Spleen (tissue), 11 donors: ENCODE results near the gene CELA1. TPM values are rescaled to one million over a fixed set of nuclear protein-coding genes. Genes with fewer than 3 reads are reported as not detected.
A peak's percentile ranks its signal among the peaks of the same experiment; 100 is the strongest.

Source experiments
- DNase-seq: peaks from one replicate; pipeline ENCODE4 v3.0.0-alpha.2; 2020
- H3K27ac ChIP-seq, 8 donors: fragments of 200-600 bp; sonication (generic) in 7 of 8; 1 replicate in 4 of 8; 2 replicates in 4 of 8; pipeline versions ENCODE4 v1.5.0 to v1.8.0; 2016 to 2021; ENCODE audit warnings: inconsistent platforms in 4 of 8, mild to moderate bottlenecking in 4 of 8, moderate library complexity in 1 of 8
- H3K27me3 ChIP-seq, 7 donors: fragments of 200-600 bp; sonication (generic) in 6 of 7; replicated peaks in 1 of 7; 1 replicate in 4 of 7; 2 replicates in 3 of 7; pipeline versions ENCODE4 v1.5.0 to v1.8.0; 2016 to 2021; ENCODE audit warnings: inconsistent platforms in 3 of 7, mild to moderate bottlenecking in 1 of 7
- H3K36me3 ChIP-seq, 6 donors: fragments of 200-600 bp; sonication (generic) in 5 of 6; 1 replicate in 4 of 6; 2 replicates in 2 of 6; pipeline versions ENCODE4 v1.5.0 to v1.8.0; 2016 to 2021; ENCODE audit warnings: inconsistent platforms in 2 of 6
- H3K4me1 ChIP-seq, 6 donors: fragments of 200-600 bp; sonication (generic) in 5 of 6; 1 replicate in 3 of 6; 2 replicates in 3 of 6; pipeline versions ENCODE4 v1.5.0 to v1.8.0; 2016 to 2021; ENCODE audit warnings: inconsistent platforms in 3 of 6
- H3K4me3 ChIP-seq, 8 donors: fragments of 200-600 bp; sonication (generic) in 7 of 8; 1 replicate in 4 of 8; 2 replicates in 4 of 8; pipeline versions ENCODE4 v1.5.0 to v1.8.0; 2016 to 2021; ENCODE audit warnings: inconsistent platforms in 4 of 8, mild to moderate bottlenecking in 4 of 8, moderate library complexity in 2 of 8
- H3K9me3 ChIP-seq, 8 donors: fragments of 200-600 bp; sonication (generic) in 7 of 8; 1 replicate in 4 of 8; 2 replicates in 4 of 8; pipeline versions ENCODE4 v1.5.0 to v1.8.0; 2016 to 2021; ENCODE audit warnings: inconsistent platforms in 4 of 8
- CTCF ChIP-seq, 11 experiments: fragments of 200-600 bp in 7 of 11; fragments of 450-650 bp in 4 of 11; sonication (generic) in 4 of 11; IDR thresholded peaks in 8 of 11; conservative IDR thresholded peaks in 3 of 11; 1 replicate in 7 of 11; 2 replicates in 4 of 11; pipeline versions ENCODE4 v1.4.0 to v1.8.0; 2016 to 2021; ENCODE audit warnings: antibody characterized with exemption in 11 of 11, inconsistent platforms in 4 of 11, mild to moderate bottlenecking in 1 of 11
- POLR2A ChIP-seq, 3 donors: fragments of 450-650 bp; IDR thresholded peaks; one replicate each; pipeline ENCODE4 v1.5.1; 2017; ENCODE audit warnings: antibody characterized with exemption in 3 of 3, mild to moderate bottlenecking in 1 of 3
- POLR2AphosphoS5 ChIP-seq, 3 donors: sonication (generic); formaldehyde crosslinking; IDR thresholded peaks; one replicate each; pipeline ENCODE4 v1.5.1; 2017; ENCODE audit warnings: antibody characterized with exemption in 3 of 3
- WGBS, 5 donors: extraction: QIAGEN DNeasy Blood & Tissue Kit in 3 of 5; methylation state at CpG; one replicate each; pipeline versions ENCODE4 v1.1.5 to v1.1.7; 2013 to 2018; 5-methylcytosine and 5-hydroxymethylcytosine counted together
- intact Hi-C: fragments of 100-400 bp; cut with DNase I; formaldehyde crosslinking; loops from one replicate; pipeline ENCODE4 v1.15.0; 2023; ENCODE audit warnings: low total_unique reads
- polyA plus RNA-seq, 3 donors: library from polyadenylated mRNA; stranded (reverse); fragments of 200-250 nt; gene quantifications; one replicate each; pipeline ENCODE4 v1.2.1, GENCODE V29; 2013
- total RNA-seq, 7 donors: library from RNA; depleted of rRNA in 3 of 7; stranded (reverse); fragments of >200 nt in 3 of 7; fragmentation: NEBNext Ultra II Directional in 4 of 7; extraction: Animal tissue kit (Norgen Biotek cat#: 25700) in 4 of 7; gene quantifications; one replicate each; pipeline versions ENCODE4 v1.1.0 to v1.2.1, GENCODE V29; 2016 to 2021
- donor health status: healthy with polysubstance abuse.
- donor health status: DM: no; HTN: no; CAD: no; lungs with moderate emphysema.
- donor health status: DM: no; HTN: no; CAD: no.
- donor health status: Bipolar disorder and iron deficiency.
- donor health status: healthy.
- donor health status: DM: no; HTN: no; CAD: no.
- donor health status: DM: yes; HTN: yes; CAD: no.

Gene CELA1
- total and polyA plus RNA-seq, 10 donors = 0.21 TPM; not detected in 9

- H3K27ac ChIP-seq = peak within 1 kb of the TSS; percentile 83 to 99 (median 94)
- H3K27me3 ChIP-seq = no peaks in the 10 kb centered on the region
- peak within 1 kb of the TSS; percentile 40 to 77 (median 52) for H3K4me3 ChIP-seq
- DNase-seq = peak; percentile 98
- H3K36me3 ChIP-seq = no peaks in the 10 kb centered on the region
- intact Hi-C loops = no loop called here
- TF ChIP-seq CTCF (IDR thresholded peaks at IDR 0.05 in 8 of 11, conservative IDR thresholded peaks at IDR 0.05 in 3 of 11) (no peak), POLR2AphosphoS5 (IDR thresholded peaks at IDR 0.05) (peak; percentile 86 to 94 (median 90))
- WGBS, 5 donors = 53 to 77% (median 59%) methylated on average over 47 to 60 of the region's 60 CpGs
- H3K4me1 ChIP-seq = peaks cover 37 to 100% (median 84%) of the 10 kb centered on the region in 6 donors
- H3K9me3 ChIP-seq = no peaks in the 10 kb centered on the region
Measured at GRCh38 chr12:51323966-51324895, 22.2 kb downstream of the CELA1 start, which contains the start of gene BIN2. TSS of gene BIN2 (minus strand) at chr12:51324174. CDS start at chr12:51324102, 72 bp downstream.

- TF ChIP-seq POLR2AphosphoS5 (IDR thresholded peaks at IDR 0.05) = peak in 1 of 3 donors; percentile 81
- peak in 1 of 3 donors; percentile 22 for TF ChIP-seq POLR2A (IDR thresholded peaks at IDR 0.05)
- peak in 2 of 11 experiments; percentile 10 for TF ChIP-seq CTCF (IDR thresholded peaks at IDR 0.05 in 8 of 11, conservative IDR thresholded peaks at IDR 0.05 in 3 of 11)
- H3K4me1 ChIP-seq = peaks cover 45 to 100% (median 84%) of the 10 kb centered on the region in 6 donors
Measured at GRCh38 chr12:51323317-51323960, 23.0 kb downstream of the CELA1 start.

GRCh38 chr12:51322452-51322851 is 24.0 kb downstream of the CELA1 start:
- no peak for TF ChIP-seq POLR2AphosphoS5 (IDR thresholded peaks at IDR 0.05)
- Histone ChIP-seq H3K4me3 (peak overlapping the region; percentile 40 to 77 (median 52)), H3K36me3 (peaks cover 0 to 8% (median 0%) of the 10 kb centered on the region in 6 donors), H3K9me3 (no peaks in the 10 kb centered on the region), H3K27me3 (no peaks in the 10 kb centered on the region), H3K27ac (peak overlapping the region; percentile 51 to 99 (median 94)), H3K4me1 (peaks cover 47 to 100% (median 84%) of the 10 kb centered on the region in 6 donors)
- no peak for DNase-seq
- 30 to 58% (median 36%) methylated on average over 5 of the region's 5 CpGs for WGBS, 5 donors
- intact Hi-C loops = no loop called here

More at GRCh38 chr12:51323317-51323960, 23.0 kb downstream of the CELA1 start:
- Histone ChIP-seq H3K27me3 (no peaks in the 10 kb centered on the region), H3K4me3 (peak overlapping the region; percentile 40 to 77 (median 52)), H3K9me3 (no peaks in the 10 kb centered on the region), H3K36me3 (no peaks in the 10 kb centered on the region), H3K27ac (peak overlapping the region; percentile 83 to 99 (median 94))
- WGBS, 5 donors = 27 to 59% (median 34%) methylated on average over 15 of the region's 15 CpGs
- intact Hi-C loops = no loop called here
- DNase-seq = peak; percentile 82

- no peaks in the 10 kb centered on the region for H3K27me3 ChIP-seq
- H3K9me3 ChIP-seq = no peaks in the 10 kb centered on the region
- H3K27ac ChIP-seq = peak overlapping the region; percentile 51 to 99 (median 94)
- DNase-seq = no peak
- TF ChIP-seq POLR2AphosphoS5 (IDR thresholded peaks at IDR 0.05) (no peak), CTCF (IDR thresholded peaks at IDR 0.05 in 8 of 11, conservative IDR thresholded peaks at IDR 0.05 in 3 of 11) (no peak), POLR2A (IDR thresholded peaks at IDR 0.05) (no peak)
- intact Hi-C loops = no loop called here
- peaks cover 0 to 8% (median 0%) of the 10 kb centered on the region in 6 donors for H3K36me3 ChIP-seq
- H3K4me1 ChIP-seq = peaks cover 42 to 100% (median 83%) of the 10 kb centered on the region in 6 donors
- 89 to 97% (median 93%) methylated on average over 3 of the region's 3 CpGs for WGBS, 5 donors
- peak overlapping the region in 6 of 8 donors; percentile 49 to 77 (median 54) for H3K4me3 ChIP-seq
Measured at GRCh38 chr12:51321882-51322281, 24.6 kb downstream of the CELA1 start.
